Neural cell (in vitro differentiated cells): ENCODE results near the gene IL1RL2. TPM values are rescaled to one million over a fixed set of nuclear protein-coding genes. Genes with fewer than 3 reads are reported as not detected.

Source experiments
- H2AFZ ChIP-seq: fragments of 200-600, 300-800 bp; sonication (generic), shearing (Covaris generic); 2 replicates; pipeline ENCODE4 v1.6.0; 2014; ENCODE audit warnings: low read depth, mild to moderate bottlenecking, antibody characterized with exemption, low read length, moderate library complexity
- H3F3A ChIP-seq: fragments of 200-600 bp; shearing (Covaris generic); 2 replicates; pipeline ENCODE4 v1.6.1; 2016; ENCODE audit warnings: mild to moderate bottlenecking, moderate library complexity, mixed read lengths, antibody characterized with exemption, low read length; ENCODE audit not compliant: insufficient read depth, poor library complexity, severe bottlenecking
- H3K27ac ChIP-seq: fragments of 200-600, 300-800 bp; sonication (generic), shearing (Covaris generic); 2 replicates; pipeline ENCODE4 v1.5.1; 2014; ENCODE audit warnings: mild to moderate bottlenecking, low read length, moderate library complexity
- H3K27me3 ChIP-seq: fragments of 300-800, 200-600 bp; sonication (generic), shearing (Covaris generic); 2 replicates; pipeline ENCODE4 v1.6.0; 2014; ENCODE audit warnings: mild to moderate bottlenecking, low read depth, low read length, moderate library complexity; ENCODE audit not compliant: insufficient read depth
- H3K36me3 ChIP-seq: fragments of 300-800, 200-600 bp; sonication (generic), shearing (Covaris generic); 2 replicates; pipeline ENCODE4 v1.5.1; 2014; ENCODE audit warnings: mild to moderate bottlenecking, antibody characterized with exemption, low read length, moderate library complexity; ENCODE audit not compliant: insufficient read depth
- H3K4me2 ChIP-seq: fragments of 300-800, 200-600 bp; sonication (generic), shearing (Covaris generic); 2 replicates; pipeline ENCODE4 v1.6.0; 2014; ENCODE audit warnings: mild to moderate bottlenecking, low read length
- H3K4me3 ChIP-seq: fragments of 300-800, 200-600 bp; sonication (generic), shearing (Covaris generic); 2 replicates; pipeline ENCODE4 v1.5.1; 2014; ENCODE audit warnings: mild to moderate bottlenecking, low read length, moderate library complexity
- H3K79me2 ChIP-seq: fragments of 200-600 bp; shearing (Covaris generic); replicated peaks from 2 replicates; pipeline ENCODE4 v1.6.0; 2014; ENCODE audit warnings: mild to moderate bottlenecking, low read length, moderate library complexity; ENCODE audit not compliant: insufficient read depth
- H3K9ac ChIP-seq: fragments of 300-800, 200-600 bp; sonication (generic), shearing (Covaris generic); 2 replicates; pipeline ENCODE4 v1.6.1; 2016; ENCODE audit warnings: mild to moderate bottlenecking, low read length, mixed read lengths
- H3K9me2 ChIP-seq: fragments of 200-600 bp; shearing (Covaris generic); 2 replicates; pipeline ENCODE4 v1.6.1; 2016; ENCODE audit warnings: mild to moderate bottlenecking, low read length, mixed read lengths; ENCODE audit not compliant: insufficient read depth
- H3K9me3 ChIP-seq: fragments of 200-600, 300-800 bp; sonication (generic), shearing (Covaris generic); 2 replicates; pipeline ENCODE4 v1.6.1; 2016; ENCODE audit warnings: mild to moderate bottlenecking, mixed run types, low read length, moderate library complexity, mixed read lengths
- H4K20me1 ChIP-seq: fragments of 200-600 bp; shearing (Covaris generic); 2 replicates; pipeline ENCODE4 v1.6.1; 2016; ENCODE audit warnings: mild to moderate bottlenecking, mixed run types; ENCODE audit not compliant: insufficient read depth
- CTCF ChIP-seq: fragments of 450-650 bp; IDR thresholded peaks from 2 replicates; pipeline ENCODE4 v1.5.1; 2014; ENCODE audit warnings: antibody characterized with exemption, mild to moderate bottlenecking, moderate library complexity; ENCODE audit not compliant: poor library complexity, severe bottlenecking
- EP300 ChIP-seq: fragments of 450-650 bp; conservative IDR thresholded peaks from 2 replicates; pipeline ENCODE4 v1.6.1; 2014; ENCODE audit warnings: antibody characterized with exemption, mild to moderate bottlenecking, moderate library complexity; ENCODE audit not compliant: poor library complexity, severe bottlenecking
- EZH2 ChIP-seq: fragments of 200-600, 300-800 bp; shearing (Covaris generic), sonication (generic); IDR thresholded peaks from 2 replicates; pipeline ENCODE4 v1.6.1; 2014; ENCODE audit warnings: antibody characterized with exemption, low read length, borderline replicate concordance, mild to moderate bottlenecking; ENCODE audit not compliant: insufficient read depth, poor library complexity, severe bottlenecking
- MXI1 ChIP-seq: fragments of 450-650 bp; conservative IDR thresholded peaks from 2 replicates; pipeline ENCODE4 v1.6.1; 2014; ENCODE audit warnings: antibody characterized with exemption, mild to moderate bottlenecking; ENCODE audit not compliant: poor library complexity, severe bottlenecking
- POLR2AphosphoS5 ChIP-seq: IDR thresholded peaks from 2 replicates; pipeline ENCODE4 v1.6.1; 2012
- RAD21 ChIP-seq: fragments of 450-650 bp; conservative IDR thresholded peaks from 2 replicates; pipeline ENCODE4 v1.6.1; 2014; ENCODE audit warnings: antibody characterized with exemption, mild to moderate bottlenecking, moderate library complexity
- REST ChIP-seq: IDR thresholded peaks from 2 replicates; pipeline ENCODE4 v1.6.1; 2012; ENCODE audit warnings: borderline replicate concordance
- SMC3 ChIP-seq: fragments of 450-650 bp; conservative IDR thresholded peaks from 2 replicates; pipeline ENCODE4 v1.6.1; 2014; ENCODE audit warnings: antibody characterized with exemption, mild to moderate bottlenecking, moderate library complexity; ENCODE audit not compliant: poor library complexity
- TAF1 ChIP-seq: IDR thresholded peaks from 2 replicates; pipeline ENCODE4 v1.6.1; 2012; ENCODE audit warnings: low read depth
- polyA plus RNA-seq: library from polyadenylated mRNA; depleted of rRNA; stranded (reverse); fragments of >200 nt; gene quantifications from 2 replicates; pipeline ENCODE4 v1.2.3, GENCODE V29; 2014

The IL1RL2 gene
- polyA plus RNA-seq, 1 donor from 2014 or later = not detected

GRCh38 chr2:102253140-102253752 is 66.4 kb downstream of the IL1RL2 start:
- H3K9me2 ChIP-seq = no peaks in the 10 kb centered on the region
- no peak overlapping the region for H3K4me2 ChIP-seq
- H3K27me3 ChIP-seq = peaks cover 10% of the 10 kb centered on the region
- H3K9me3 ChIP-seq = no peaks in the 10 kb centered on the region
- H3K79me2 ChIP-seq = no peaks in the 10 kb centered on the region
- H3K36me3 ChIP-seq = no peaks in the 10 kb centered on the region
- H4K20me1 ChIP-seq = no peaks in the 10 kb centered on the region
- H2AFZ ChIP-seq = no peak overlapping the region
- H3K4me3 ChIP-seq = no peak overlapping the region
- TF ChIP-seq RAD21 = no peak
- no peak for TF ChIP-seq TAF1
- TF ChIP-seq REST = no peak
- no peak for TF ChIP-seq MXI1
- no peak for TF ChIP-seq CTCF
- no peak for TF ChIP-seq SMC3
- no peak for TF ChIP-seq EP300
- no peak for TF ChIP-seq POLR2AphosphoS5
- no peak for TF ChIP-seq EZH2
- no peaks in the 10 kb centered on the region for H3F3A ChIP-seq
- no peak overlapping the region for H3K9ac ChIP-seq
- H3K27ac ChIP-seq = no peak overlapping the region

- Histone ChIP-seq H3K79me2 (no peaks in the 10 kb centered on the region), H3K9me2 (no peaks in the 10 kb centered on the region), H3K9ac (no peak overlapping the region), H2AFZ (no peak overlapping the region), H3K4me2 (no peak overlapping the region), H3K4me3 (no peak overlapping the region), H4K20me1 (no peaks in the 10 kb centered on the region), H3K27me3 (peaks cover 10% of the 10 kb centered on the region), H3F3A (no peaks in the 10 kb centered on the region), H3K9me3 (no peaks in the 10 kb centered on the region), H3K27ac (no peak overlapping the region), H3K36me3 (no peaks in the 10 kb centered on the region)
- TF ChIP-seq MXI1 (no peak), EP300 (no peak), RAD21 (no peak)
Observed at GRCh38 chr2:102253753-102254150, 66.9 kb downstream of the IL1RL2 start.
